ENCODE data around the gene CCDC88A. TPM values are rescaled to one million over a fixed set of nuclear protein-coding genes. Genes with fewer than 3 reads are reported as not detected.

Gene CCDC88A
- total and polyA plus RNA-seq, 4 experiments from 2014 or later = 0.53 to 19.1 (median 13.8) TPM

- Mint-ChIP-seq H3K9me3 (peaks cover 0 to 3% (median 0%) of the 10 kb centered on the region in 8 donors), H3K27me3 (no peaks in the 10 kb centered on the region), H3K4me1 (peaks cover 20 to 41% (median 30%) of the 10 kb centered on the region in 4 donors), H3K36me3 (peaks cover 3 to 9% of the 10 kb centered on the region in 2 donors), H3K4me3 (no peak overlapping the region), H3K27ac (peak overlapping the region in 1 of 7 donors; percentile 91)
- no peaks in the 10 kb centered on the region for H3K27me3 ChIP-seq (ENCODE audit: insufficient read depth, low read length)
- CTCF ChIA-PET (ENCODE audit: partially characterized antibody) = no interaction called here
- POLR2A ChIA-PET (ENCODE audit: partially characterized antibody) = interaction anchor here (0.8 to 2.1 kb wide), 2 partner anchors 9 to 103 kb away, joined by 3 to 8 read pairs; partner anchors contain the start of gene CFAP36
- no peak overlapping the region for H3K4me3 ChIP-seq (ENCODE audit: low read length in 2 of 2)
- H3K27ac ChIP-seq (ENCODE audit: low read depth, low read length) = no peak overlapping the region
- H3K36me3 ChIP-seq (ENCODE audit: insufficient read depth, low read length) = no peaks in the 10 kb centered on the region
- peaks cover 21% of the 10 kb centered on the region for H3K4me1 ChIP-seq (ENCODE audit: insufficient read depth, low read length)
- H3K9me3 ChIP-seq (ENCODE audit: control insufficient read depth in 1 of 2, low read length in 2 of 2) = no peaks in the 10 kb centered on the region
- intact Hi-C loops (cut with micrococcal nuclease) = loop anchor here (5.0 to 10.0 kb wide), 2 partner anchors 150 to 692 kb away; partner anchors contain the start of genes EML6 and MTIF2
- DNase-seq = no peak
These were observed 2.7 kb downstream of the CCDC88A start for GRCh38 chr2:55416786-55417568.

DNA sequence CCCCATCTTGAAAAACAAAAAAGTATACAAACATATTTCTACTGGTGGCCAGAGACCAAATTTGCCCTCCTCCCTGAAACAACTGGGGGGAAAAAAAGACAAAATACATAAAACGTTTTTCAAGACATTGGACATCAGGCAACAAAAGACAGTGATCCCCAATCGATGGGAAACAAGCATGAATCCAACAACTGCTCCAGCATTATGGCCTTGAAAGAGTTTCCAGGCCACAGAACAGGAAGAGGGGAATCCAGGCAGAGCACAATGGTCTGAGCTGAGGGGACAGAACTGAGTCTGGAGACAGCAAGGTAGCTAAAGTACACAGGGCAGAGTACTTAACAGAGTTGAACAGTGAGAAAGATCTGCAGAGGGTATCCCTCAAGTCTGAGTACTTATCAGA is 4.4 kb downstream of the CCDC88A start:
- H3K4me3 ChIP-seq (ENCODE audit: low read length in 2 of 2) = no peak overlapping the region
- Mint-ChIP-seq H3K4me3 (no peak overlapping the region), H3K4me1 (peaks cover 16 to 31% (median 22%) of the 10 kb centered on the region in 4 donors), H3K27ac (peak overlapping the region in 5 of 7 donors; percentile 8 to 44 (median 14)), H3K9me3 (peaks cover 0 to under 1% (median 0%) of the 10 kb centered on the region in 8 donors), H3K36me3 (peaks cover 3 to 9% of the 10 kb centered on the region in 2 donors), H3K27me3 (no peaks in the 10 kb centered on the region)
- intact Hi-C loops (cut with micrococcal nuclease) = loop anchor here (5.0 to 10.0 kb wide), 2 partner anchors 148 to 690 kb away; partner anchors contain the start of genes EML6 and MTIF2
- ChIA-PET POLR2A (ENCODE audit: partially characterized antibody) (interaction anchor here (2.1 kb wide), 1 partner anchor 104 kb away, joined by 8 read pairs; the partner anchor contains the start of gene CFAP36), CTCF (ENCODE audit: partially characterized antibody) (no interaction called here)
- H3K9me3 ChIP-seq (ENCODE audit: control insufficient read depth in 1 of 2, low read length in 2 of 2) = no peaks in the 10 kb centered on the region
- H3K27ac ChIP-seq (ENCODE audit: low read depth, low read length) = no peak overlapping the region
- DNase-seq = no peak
- H3K4me1 ChIP-seq (ENCODE audit: insufficient read depth, low read length) = peaks cover 10% of the 10 kb centered on the region
- no peaks in the 10 kb centered on the region for H3K27me3 ChIP-seq (ENCODE audit: insufficient read depth, low read length)
- H3K36me3 ChIP-seq (ENCODE audit: insufficient read depth, low read length) = no peaks in the 10 kb centered on the region

- H3K36me3 ChIP-seq (ENCODE audit: insufficient read depth, low read length) = no peaks in the 10 kb centered on the region
- no peak overlapping the region for H3K4me3 ChIP-seq (ENCODE audit: low read length in 2 of 2)
- ChIA-PET CTCF (ENCODE audit: partially characterized antibody) (no interaction called here), POLR2A (ENCODE audit: partially characterized antibody) (no interaction called here)
- H3K4me3 Mint-ChIP-seq = peak overlapping the region in 1 of 8 donors; percentile 43
- peak overlapping the region in 2 of 7 donors; percentile 48 to 57 for H3K27ac Mint-ChIP-seq
- no peaks in the 10 kb centered on the region for H3K9me3 Mint-ChIP-seq
- H3K36me3 Mint-ChIP-seq = peaks cover 0 to 13% of the 10 kb centered on the region in 2 donors
- H3K9me3 ChIP-seq (ENCODE audit: control insufficient read depth in 1 of 2, low read length in 2 of 2) = no peaks in the 10 kb centered on the region
- peaks cover 0 to 8% (median 2%) of the 10 kb centered on the region in 4 donors for H3K4me1 Mint-ChIP-seq
- no peak for DNase-seq
- H3K27me3 ChIP-seq (ENCODE audit: insufficient read depth, low read length) = no peaks in the 10 kb centered on the region
- intact Hi-C loops (cut with micrococcal nuclease) = no loop called here
- no peak overlapping the region for H3K27ac ChIP-seq (ENCODE audit: low read depth, low read length)
- H3K27me3 Mint-ChIP-seq = no peaks in the 10 kb centered on the region
- no peaks in the 10 kb centered on the region for H3K4me1 ChIP-seq (ENCODE audit: insufficient read depth, low read length)
These were observed 10.5 kb downstream of the CCDC88A start for GRCh38 chr2:55408918-55409868.

- intact Hi-C loops (cut with micrococcal nuclease) = no loop called here
These were observed 11.4 kb downstream of the CCDC88A start for GRCh38 chr2:55408098-55408882.

DNA sequence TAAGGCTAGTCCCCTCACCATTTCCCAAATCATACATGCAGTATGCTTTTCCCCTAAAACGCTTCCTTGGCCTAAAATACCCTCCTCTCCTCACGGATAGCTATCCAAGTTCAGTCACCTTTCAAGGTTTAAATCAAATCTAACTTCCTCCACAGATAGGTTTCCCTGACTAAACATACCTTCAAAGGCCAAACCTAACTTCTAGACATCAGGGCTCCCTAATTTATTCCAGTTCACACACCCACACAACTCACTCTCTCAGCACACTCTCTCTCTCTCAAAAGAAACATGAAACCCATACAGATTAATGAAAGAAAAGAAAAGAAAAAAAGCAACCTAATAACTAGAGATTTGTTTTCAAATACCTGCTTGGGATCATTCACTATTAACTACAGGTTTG is 14.5 kb downstream of the CCDC88A start:
- no peak overlapping the region for H3K27ac ChIP-seq (ENCODE audit: low read depth, low read length)
- H3K9me3 Mint-ChIP-seq = no peaks in the 10 kb centered on the region
- no peaks in the 10 kb centered on the region for H3K27me3 ChIP-seq (ENCODE audit: insufficient read depth, low read length)
- no peaks in the 10 kb centered on the region for H3K4me1 ChIP-seq (ENCODE audit: insufficient read depth, low read length)
- no peak overlapping the region for H3K4me3 Mint-ChIP-seq
- H3K27ac Mint-ChIP-seq = peak overlapping the region in 2 of 7 donors; percentile 5 to 17
- CTCF ChIA-PET (ENCODE audit: partially characterized antibody) = no interaction called here
- H3K9me3 ChIP-seq (ENCODE audit: control insufficient read depth in 1 of 2, low read length in 2 of 2) = no peaks in the 10 kb centered on the region
- no peaks in the 10 kb centered on the region for H3K27me3 Mint-ChIP-seq
- H3K4me1 Mint-ChIP-seq = peaks cover 0 to 8% (median 2%) of the 10 kb centered on the region in 4 donors
- H3K36me3 Mint-ChIP-seq = peaks cover 0 to 13% of the 10 kb centered on the region in 2 donors
- no peak overlapping the region for H3K4me3 ChIP-seq (ENCODE audit: low read length in 2 of 2)
- intact Hi-C loops (cut with micrococcal nuclease) = no loop called here
- no peak for DNase-seq
- H3K36me3 ChIP-seq (ENCODE audit: insufficient read depth, low read length) = no peaks in the 10 kb centered on the region
- POLR2A ChIA-PET (ENCODE audit: partially characterized antibody) = no interaction called here

More at GRCh38 chr2:55408098-55408882, 11.4 kb downstream of the CCDC88A start:
- peak overlapping the region in 1 of 7 donors; percentile 49 for H3K27ac Mint-ChIP-seq
- H3K4me3 Mint-ChIP-seq = no peak overlapping the region
- ChIA-PET CTCF (ENCODE audit: partially characterized antibody) (interaction anchor here (0.7 kb wide), 1 partner anchor 1319 kb away, joined by 3 read pairs; no protein-coding TSS in a partner anchor), POLR2A (ENCODE audit: partially characterized antibody) (interaction anchor here (0.8 kb wide), 1 partner anchor 9 kb away, joined by 3 read pairs; no protein-coding TSS in a partner anchor)
- peaks cover 0 to 8% (median 2%) of the 10 kb centered on the region in 4 donors for H3K4me1 Mint-ChIP-seq
- no peaks in the 10 kb centered on the region for H3K9me3 Mint-ChIP-seq
- no peaks in the 10 kb centered on the region for H3K27me3 Mint-ChIP-seq
- Histone ChIP-seq H3K4me3 (ENCODE audit: low read length in 2 of 2) (no peak overlapping the region), H3K36me3 (ENCODE audit: insufficient read depth, low read length) (no peaks in the 10 kb centered on the region), H3K9me3 (ENCODE audit: control insufficient read depth in 1 of 2, low read length in 2 of 2) (no peaks in the 10 kb centered on the region), H3K27ac (ENCODE audit: low read depth, low read length) (no peak overlapping the region), H3K4me1 (ENCODE audit: insufficient read depth, low read length) (no peaks in the 10 kb centered on the region), H3K27me3 (ENCODE audit: insufficient read depth, low read length) (no peaks in the 10 kb centered on the region)
- peaks cover 0 to 13% of the 10 kb centered on the region in 2 donors for H3K36me3 Mint-ChIP-seq
- DNase-seq = no peak

DNA sequence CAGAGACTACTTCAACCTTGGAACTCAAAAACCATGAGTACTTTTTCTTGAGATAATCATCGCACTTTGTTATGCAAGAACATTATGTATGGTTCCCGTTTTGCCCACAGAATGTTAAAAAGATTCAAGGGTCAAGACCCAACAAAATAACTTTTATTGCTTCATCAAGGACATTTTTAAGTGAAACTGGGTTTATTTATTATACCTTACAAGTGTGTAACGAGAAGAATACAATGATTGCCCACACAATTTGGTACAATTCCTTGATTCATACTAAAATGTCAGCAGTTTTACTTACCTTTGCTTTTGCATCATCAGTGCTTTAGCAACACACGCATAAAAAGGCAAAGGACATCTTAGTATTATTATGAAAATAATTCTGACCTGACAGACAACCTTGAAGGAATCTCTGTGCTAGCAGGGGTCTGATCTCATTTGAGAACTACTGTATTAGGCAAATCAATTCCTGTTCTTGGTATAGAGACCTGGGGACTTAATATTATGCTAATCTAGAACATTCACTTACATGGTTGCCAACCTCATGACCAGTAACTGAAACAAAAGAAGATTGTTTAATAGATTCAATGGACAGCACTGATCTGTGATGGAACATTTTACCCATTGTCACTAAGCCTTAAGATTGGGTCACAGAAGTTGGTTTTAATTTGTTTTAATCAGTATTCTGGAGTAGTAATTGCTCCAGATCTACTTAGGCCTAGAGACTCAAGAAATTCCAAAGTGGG is 16.2 kb downstream of the CCDC88A start:
- POLR2A ChIA-PET (ENCODE audit: partially characterized antibody) = no interaction called here

More for the DNA sequence above, 16.2 kb downstream of the CCDC88A start:
- no peak overlapping the region for H3K27ac ChIP-seq (ENCODE audit: low read depth, low read length)
- Mint-ChIP-seq H3K4me1 (no peaks in the 10 kb centered on the region), H3K27me3 (no peaks in the 10 kb centered on the region), H3K9me3 (no peaks in the 10 kb centered on the region), H3K36me3 (peaks cover 0 to 13% of the 10 kb centered on the region in 2 donors), H3K4me3 (no peak overlapping the region), H3K27ac (no peak overlapping the region)
- DNase-seq = no peak
- H3K9me3 ChIP-seq (ENCODE audit: control insufficient read depth in 1 of 2, low read length in 2 of 2) = no peaks in the 10 kb centered on the region
- H3K36me3 ChIP-seq (ENCODE audit: insufficient read depth, low read length) = no peaks in the 10 kb centered on the region
- CTCF ChIA-PET (ENCODE audit: partially characterized antibody) = no interaction called here
- intact Hi-C loops (cut with micrococcal nuclease) = no loop called here
- no peak overlapping the region for H3K4me3 ChIP-seq (ENCODE audit: low read length in 2 of 2)
- no peaks in the 10 kb centered on the region for H3K4me1 ChIP-seq (ENCODE audit: insufficient read depth, low read length)
- H3K27me3 ChIP-seq (ENCODE audit: insufficient read depth, low read length) = no peaks in the 10 kb centered on the region
